UCSD-AML1 (cell line): ENCODE measurements around the gene PNMA3.
"Not testable (repeated sequence)": the region's sequence is repeated elsewhere in the genome, so short reads cannot be mapped to it uniquely, and the experiment has no call there.

Source experiments
- DNase-seq: peaks from one replicate; lab custom pipeline; 2025; ENCODE audit not compliant: unreplicated experiment; lab: John Stamatoyannopoulos, UW

The PNMA3 gene

DNA sequence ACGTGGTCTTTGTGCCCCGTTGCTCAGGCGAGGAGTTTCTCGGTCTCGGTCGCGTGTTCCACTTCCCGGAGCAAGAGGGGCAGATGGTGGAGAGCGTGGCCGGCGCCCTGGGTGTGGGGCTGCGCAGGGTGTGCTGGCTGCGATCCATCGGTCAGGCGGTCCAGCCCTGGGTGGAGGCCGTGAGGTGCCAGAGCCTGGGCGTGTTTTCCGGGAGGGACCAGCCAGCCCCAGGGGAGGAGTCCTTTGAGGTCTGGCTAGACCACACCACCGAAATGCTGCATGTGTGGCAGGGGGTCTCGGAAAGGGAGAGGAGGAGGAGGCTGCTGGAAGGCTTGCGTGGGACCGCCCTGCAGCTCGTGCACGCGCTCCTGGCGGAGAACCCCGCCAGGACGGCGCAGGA is 17.1 kb downstream of the PNMA3 start:
- DNase-seq: not testable (repeated sequence)

DNA sequence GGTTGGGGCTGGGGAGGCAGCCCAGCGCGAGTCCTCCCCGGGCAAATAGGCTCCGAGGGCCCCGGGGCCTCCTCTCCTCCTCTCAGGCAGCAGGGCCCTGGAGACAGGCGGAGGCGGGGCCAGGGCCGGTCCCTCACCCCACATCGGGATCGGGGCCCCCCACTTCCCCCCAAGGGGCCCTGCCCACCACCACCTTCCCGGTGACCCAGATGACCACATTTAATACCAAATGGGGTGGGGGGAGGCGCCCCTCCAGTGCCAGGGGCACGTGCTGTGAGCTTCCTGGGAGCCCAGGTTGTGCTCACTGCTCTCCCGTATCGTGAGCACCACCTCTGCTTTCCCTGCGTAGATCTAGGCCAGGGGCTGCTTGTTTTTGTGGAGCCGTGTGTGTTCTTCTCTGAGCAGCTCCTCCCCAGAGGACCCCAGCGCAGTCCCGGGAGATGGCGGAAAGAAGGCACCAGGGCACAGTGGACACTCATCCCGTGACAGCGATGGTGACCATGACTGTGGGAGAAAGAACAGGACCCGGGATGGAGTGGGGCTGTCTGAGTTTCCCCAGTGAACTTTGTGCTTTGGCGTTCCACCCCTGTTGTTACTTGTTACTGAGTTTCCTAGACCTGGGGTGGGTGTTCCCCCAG is 18.1 kb downstream of the PNMA3 start:
- DNase-seq: no peak

DNA sequence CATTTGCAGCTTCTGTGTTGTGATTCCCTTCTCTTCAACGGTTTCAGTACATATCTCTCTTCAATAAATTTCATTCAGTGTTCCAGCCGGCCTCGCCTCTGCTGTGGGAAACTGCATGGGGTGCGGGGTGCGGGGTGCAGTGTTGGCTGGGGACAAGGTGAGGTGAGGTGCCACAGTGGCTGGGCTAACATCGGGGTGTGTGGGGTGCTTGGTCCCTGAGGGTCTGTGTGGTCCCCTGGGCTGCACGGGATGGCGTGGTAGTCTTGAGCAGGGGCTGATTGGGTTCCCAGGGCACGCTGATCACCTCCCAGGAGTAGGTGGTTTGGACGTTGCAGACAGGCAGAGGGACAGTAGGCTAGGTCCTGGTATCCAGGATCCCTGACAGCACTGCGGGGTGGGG is 18.7 kb downstream of the PNMA3 start:
- DNase-seq: no peak

DNA sequence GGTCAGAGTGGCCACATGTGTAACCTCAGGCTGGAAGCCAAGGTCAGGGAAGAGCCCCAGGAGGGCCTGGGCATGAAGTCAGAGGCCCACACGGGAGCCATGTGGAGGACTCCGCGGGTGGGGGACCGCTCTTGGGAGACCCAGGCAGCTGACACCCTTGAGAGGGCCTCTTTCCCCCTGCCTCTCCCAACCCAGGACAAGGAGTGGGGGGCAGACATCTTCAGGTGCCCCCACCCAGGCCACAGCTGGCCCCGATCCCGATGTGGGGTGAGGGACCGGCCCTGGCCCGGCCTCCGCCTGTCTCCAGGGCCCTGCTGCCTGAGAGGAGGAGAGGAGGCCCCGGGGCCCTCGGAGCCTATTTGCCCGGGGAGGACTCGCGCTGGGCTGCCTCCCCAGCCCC is 19.1 kb downstream of the PNMA3 start:
- no peak for DNase-seq

DNA sequence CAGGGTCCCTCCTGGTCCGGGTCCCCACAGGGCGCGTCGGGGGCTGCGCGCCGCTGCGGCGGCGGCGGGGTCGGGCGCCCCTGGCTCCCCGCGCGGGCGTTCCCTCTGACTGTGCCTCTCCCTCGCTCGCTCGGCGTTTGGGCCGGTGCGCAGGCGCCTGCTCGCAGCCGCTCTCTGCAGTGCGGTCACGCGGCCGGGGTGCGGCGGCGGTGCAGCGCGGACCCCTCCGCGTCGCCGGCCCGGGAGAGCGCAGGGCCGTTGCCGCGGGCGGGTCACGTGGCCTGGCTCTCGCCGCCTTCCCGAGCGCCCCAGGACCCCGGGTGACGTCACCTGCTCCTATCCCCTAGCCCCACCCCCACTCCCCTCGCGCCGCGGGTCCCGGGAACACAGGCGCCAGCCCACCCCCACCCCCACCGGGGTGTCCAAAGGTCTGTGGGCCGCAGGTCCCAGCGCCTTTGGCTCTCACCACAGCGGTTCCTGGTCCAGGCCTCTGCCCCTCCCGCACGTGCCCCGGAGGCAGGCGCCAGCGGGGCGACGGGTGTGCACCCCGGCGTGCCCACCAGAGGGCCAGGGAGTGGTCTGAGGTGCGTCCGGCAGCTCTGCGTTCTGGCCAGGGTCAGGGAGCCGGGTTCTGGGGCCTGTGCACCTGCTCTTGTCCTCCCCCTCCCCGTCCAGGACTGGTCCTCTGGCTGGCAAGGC is 21.3 kb downstream of the PNMA3 start:
- not testable (repeated sequence) for DNase-seq

DNA sequence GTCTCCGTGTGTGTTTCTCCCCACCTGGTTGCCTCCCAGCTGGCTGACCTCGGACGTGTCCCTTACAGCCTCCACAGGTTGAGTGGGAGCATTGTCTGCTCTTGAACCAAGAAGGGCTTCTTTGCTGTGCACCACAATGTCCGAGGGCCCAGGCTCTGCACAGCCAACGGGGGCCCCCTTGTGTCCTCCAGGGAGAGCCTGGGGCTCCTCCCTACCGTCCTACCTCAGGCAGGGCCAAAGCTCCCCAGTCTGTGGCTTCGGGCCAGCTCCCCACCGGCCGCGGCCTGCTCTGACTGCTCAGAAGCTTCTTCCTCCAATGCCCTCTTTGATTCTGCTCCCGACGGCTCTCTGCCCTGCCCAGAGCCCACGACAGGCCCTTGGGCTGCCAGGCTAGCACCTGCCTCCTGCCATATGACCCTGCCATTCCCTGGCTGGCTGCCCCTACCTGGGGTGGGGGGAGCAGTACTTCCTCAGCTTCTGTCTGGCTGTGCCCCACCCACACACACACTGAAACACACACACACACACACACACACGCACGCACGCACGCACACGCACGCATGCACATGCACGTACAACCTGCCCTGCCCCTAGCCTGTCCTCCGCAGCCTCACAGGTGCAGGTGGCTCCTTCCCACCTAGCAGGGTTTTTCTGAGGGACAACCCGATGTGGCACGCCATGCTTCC is 27.1 kb downstream of the PNMA3 start:
- not testable (repeated sequence) for DNase-seq

DNA sequence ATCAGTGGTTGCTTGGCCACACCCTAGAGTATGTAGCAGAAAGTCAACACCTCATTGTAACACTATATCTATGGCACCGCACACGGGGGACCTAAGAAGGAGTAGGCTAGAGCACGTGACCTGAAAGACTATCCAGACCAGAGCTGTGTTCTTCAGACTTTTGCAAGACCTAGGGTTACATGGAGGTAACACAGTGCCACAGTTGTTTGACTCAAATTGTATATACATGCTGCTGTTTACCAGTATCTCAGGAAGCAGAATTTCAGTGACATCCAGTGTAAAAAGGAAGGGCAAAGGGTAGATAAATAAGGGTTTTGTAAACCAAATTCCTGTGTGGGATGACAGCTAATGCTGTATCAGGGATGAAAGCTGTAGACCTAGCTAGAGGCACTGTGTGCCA is 46.1 kb downstream of the PNMA3 start:
- no peak for DNase-seq

DNA sequence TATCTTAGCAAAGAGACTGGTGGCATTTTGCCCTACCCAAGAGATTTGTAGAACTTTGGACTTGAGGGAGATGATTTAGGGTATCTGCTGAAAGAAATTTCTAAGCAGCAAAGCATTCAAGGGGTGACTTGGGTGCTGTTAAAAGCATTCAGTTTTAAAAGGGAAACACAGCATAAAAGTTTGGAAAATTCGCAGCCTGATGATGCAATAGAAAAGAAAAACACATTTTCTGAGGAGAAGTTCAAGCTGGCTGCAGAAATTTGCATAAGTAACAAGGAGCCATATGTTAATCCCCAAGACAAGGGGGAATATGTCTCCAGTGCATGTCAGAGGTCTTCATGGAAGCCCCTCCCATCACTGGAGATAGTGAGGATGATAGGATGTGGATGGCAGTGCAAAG is 48.7 kb downstream of the PNMA3 start:
- not testable (repeated sequence) for DNase-seq

DNA sequence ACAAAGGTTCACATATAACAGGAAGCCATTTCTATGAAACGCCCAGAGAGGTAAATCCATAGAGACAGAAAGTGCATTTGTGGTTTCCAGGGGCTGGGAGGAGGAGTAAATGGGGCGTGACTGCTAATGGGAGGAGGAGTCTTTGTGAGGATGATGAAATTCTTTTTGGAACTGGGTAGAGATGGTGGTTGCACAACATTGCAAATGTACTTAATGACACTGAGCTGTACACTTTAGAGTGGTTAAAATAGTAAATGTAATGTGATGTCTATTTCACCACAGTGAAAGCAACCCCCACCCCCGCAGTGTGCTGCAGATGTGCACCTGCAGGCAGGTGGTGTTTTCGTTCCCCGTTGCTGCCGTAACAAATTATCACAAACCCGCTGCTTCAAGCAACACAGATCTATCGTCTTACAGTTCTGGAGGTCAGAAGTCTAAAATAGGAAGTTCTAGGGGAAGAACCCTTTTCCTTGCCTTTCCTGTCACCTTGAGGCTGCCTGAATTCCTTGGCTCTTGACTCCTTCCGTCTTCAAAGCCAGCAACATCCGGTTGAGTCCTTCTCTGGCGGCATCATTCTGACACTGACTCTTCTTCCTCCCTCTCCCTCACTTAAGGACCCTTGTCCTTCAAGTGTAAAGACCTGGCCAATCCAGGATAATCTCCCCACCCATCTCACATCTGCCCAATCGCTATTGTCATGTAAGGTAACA is 50.0 kb downstream of the PNMA3 start:
- DNase-seq: not testable (repeated sequence)
